HTERT RPE-1 (cell line): ENCODE data around the gene KCTD21.

Experiments
- in situ Hi-C: fragments of 300-500 bp; cut with MboI; formaldehyde crosslinking; loops from 4 replicates; pipeline ENCODE4 v1.14.3; 2020; ENCODE audit warnings: low sequenced_read_pairs

KCTD21 gene

GRCh38 chr11:78219493-78220217 is 31.2 kb upstream of the KCTD21 start:
- in situ Hi-C loops = no loop called here

- in situ Hi-C loops = no loop called here
Measured at GRCh38 chr11:78218707-78219492, 30.5 kb upstream of the KCTD21 start.

- in situ Hi-C loops = no loop called here
Measured at GRCh38 chr11:78217650-78218541, 29.5 kb upstream of the KCTD21 start.

GRCh38 chr11:78216571-78217287 is 28.3 kb upstream of the KCTD21 start:
- in situ Hi-C loops = no loop called here

GRCh38 chr11:78216021-78216420 is 27.6 kb upstream of the KCTD21 start:
- in situ Hi-C loops = no loop called here

GRCh38 chr11:78214331-78215194 is 26.1 kb upstream of the KCTD21 start:
- in situ Hi-C loops = no loop called here

- in situ Hi-C loops = no loop called here
Measured at GRCh38 chr11:78213526-78214330, 25.3 kb upstream of the KCTD21 start.

GRCh38 chr11:78212586-78213371 is 24.4 kb upstream of the KCTD21 start:
- in situ Hi-C loops = no loop called here

GRCh38 chr11:78211565-78211964 is 23.1 kb upstream of the KCTD21 start:
- in situ Hi-C loops = no loop called here

- in situ Hi-C loops = no loop called here
Measured at GRCh38 chr11:78210000-78210608, 21.7 kb upstream of the KCTD21 start.

- in situ Hi-C loops = no loop called here
Measured at GRCh38 chr11:78209478-78209877, 21.1 kb upstream of the KCTD21 start.

GRCh38 chr11:78208257-78209165 is 20.1 kb upstream of the KCTD21 start:
- in situ Hi-C loops = no loop called here

- in situ Hi-C loops = no loop called here
Measured at GRCh38 chr11:78207532-78208256, 19.3 kb upstream of the KCTD21 start.

GRCh38 chr11:78205691-78206090 is 17.3 kb upstream of the KCTD21 start:
- in situ Hi-C loops = no loop called here

- in situ Hi-C loops = no loop called here
Measured at GRCh38 chr11:78205256-78205655, 16.8 kb upstream of the KCTD21 start.

GRCh38 chr11:78203184-78203583 is 14.8 kb upstream of the KCTD21 start:
- in situ Hi-C loops = no loop called here
